Fibroblast of lung (primary cell): Measurements from ENCODE around the gene MCTP1. TPM values are rescaled to one million over a fixed set of nuclear protein-coding genes. Genes with fewer than 3 reads are reported as not detected.

Source experiments
- DNase-seq, 2 donors: peaks; one replicate each; pipeline versions ENCODE4 v3.0.0 to v3.0.0-alpha.2; 2010; ENCODE audit warnings: low read depth in 2 of 2
- H2AFZ ChIP-seq: 2 replicates; pipeline ENCODE4 v1.5.1; 2012; ENCODE audit warnings: low read length, control low read depth, inconsistent platforms
- H3K27ac ChIP-seq: 2 replicates; pipeline ENCODE4 v1.5.1; 2011; ENCODE audit warnings: low read length, control low read depth; ENCODE audit not compliant: insufficient read depth
- H3K27me3 ChIP-seq: 2 replicates; pipeline ENCODE4 v1.5.1; 2011; ENCODE audit warnings: mild to moderate bottlenecking, low read length; ENCODE audit not compliant: control insufficient read depth, insufficient read depth
- H3K36me3 ChIP-seq: 2 replicates; pipeline ENCODE4 v1.5.1; 2011; ENCODE audit warnings: low read length; ENCODE audit not compliant: control insufficient read depth, insufficient read depth
- H3K4me1 ChIP-seq: 2 replicates; pipeline ENCODE4 v1.5.1; 2011; ENCODE audit warnings: low read length; ENCODE audit not compliant: control insufficient read depth, insufficient read depth; ENCODE audit errors: extremely low read depth
- H3K4me2 ChIP-seq: 2 replicates; pipeline ENCODE4 v1.5.1; 2011; ENCODE audit warnings: low read length, control low read depth; ENCODE audit not compliant: insufficient read depth; ENCODE audit errors: extremely low read depth
- H3K4me3 ChIP-seq, 4 experiments: fragments of 200-600 bp in 1 of 4; sonication (generic) in 1 of 4; replicated peaks in 1 of 4; 2 replicates each; pipeline ENCODE4 v1.5.1; 2011 to 2016; ENCODE audit warnings: low read length in 4 of 4, low read depth in 3 of 4, mild to moderate bottlenecking in 3 of 4, control low read depth in 2 of 4, inconsistent platforms in 1 of 4, mixed read lengths in 1 of 4; ENCODE audit not compliant: insufficient read depth in 1 of 4; ENCODE audit errors: control extremely low read depth in 1 of 4
- H3K79me2 ChIP-seq: 2 replicates; pipeline ENCODE4 v1.5.1; 2012; ENCODE audit warnings: mild to moderate bottlenecking, low read length, inconsistent platforms; ENCODE audit not compliant: control insufficient read depth, insufficient read depth
- H3K9ac ChIP-seq: 2 replicates; pipeline ENCODE4 v1.5.1; 2011; ENCODE audit warnings: mild to moderate bottlenecking, low read length, control low read depth; ENCODE audit not compliant: insufficient read depth
- H3K9me3 ChIP-seq: 2 replicates; pipeline ENCODE4 v1.5.1; 2012; ENCODE audit warnings: low read depth, low read length; ENCODE audit not compliant: control insufficient read depth, insufficient read depth
- H4K20me1 ChIP-seq: 2 replicates; pipeline ENCODE4 v1.5.1; 2011; ENCODE audit warnings: low read length; ENCODE audit not compliant: control insufficient read depth, insufficient read depth; ENCODE audit errors: extremely low read depth
- EZH2 ChIP-seq: IDR thresholded peaks from 2 replicates; pipeline ENCODE4 v1.5.1; 2012; ENCODE audit warnings: low read length, control low read depth, mild to moderate bottlenecking; ENCODE audit errors: missing control alignments
- polyA plus RNA-seq, 2 donors: library from polyadenylated mRNA; depleted of rRNA in 1 of 2; stranded (reverse) in 1 of 2; unstranded in 1 of 2; fragments of >200 nt; gene quantifications; 2 replicates each; pipeline ENCODE4 v1.2.1, GENCODE V29; 2011 to 2012; ENCODE audit warnings: missing spikeins in 1 of 2
- total RNA-seq: library from RNA; depleted of rRNA; stranded (reverse); fragments of >200 nt; gene quantifications from 2 replicates; pipeline ENCODE4 v1.2.1, GENCODE V29; 2014
- TF ChIP-seq, protein P1 (sequence below), 2 donors: IDR thresholded peaks in 1 of 2; conservative IDR thresholded peaks in 1 of 2; 1 replicate in 1 of 2; 2 replicates in 1 of 2; pipeline ENCODE4 v1.5.1; 2011 to 2012; ENCODE audit warnings: low read length in 2 of 2, control low read depth in 1 of 2, inconsistent platforms in 1 of 2, low read depth in 1 of 2, mild to moderate bottlenecking in 1 of 2

The MCTP1 gene
- total and polyA plus RNA-seq, 2 donors (not counting 1 experiment from before 2014, with no cell fraction given): 0.78 to 7.9 TPM

- Histone ChIP-seq H3K79me2 (no peaks in the 10 kb centered on the region), H3K4me2 (no peak overlapping the region), H3K27me3 (no peaks in the 10 kb centered on the region), H2AFZ (no peak overlapping the region), H3K27ac (no peak overlapping the region), H3K9ac (no peak overlapping the region), H3K36me3 (no peaks in the 10 kb centered on the region), H3K9me3 (no peaks in the 10 kb centered on the region), H4K20me1 (no peaks in the 10 kb centered on the region), H3K4me3 (no peak overlapping the region), H3K4me1 (no peaks in the 10 kb centered on the region)
- TF ChIP-seq EZH2: no peak
- TF ChIP-seq, protein P1, sequence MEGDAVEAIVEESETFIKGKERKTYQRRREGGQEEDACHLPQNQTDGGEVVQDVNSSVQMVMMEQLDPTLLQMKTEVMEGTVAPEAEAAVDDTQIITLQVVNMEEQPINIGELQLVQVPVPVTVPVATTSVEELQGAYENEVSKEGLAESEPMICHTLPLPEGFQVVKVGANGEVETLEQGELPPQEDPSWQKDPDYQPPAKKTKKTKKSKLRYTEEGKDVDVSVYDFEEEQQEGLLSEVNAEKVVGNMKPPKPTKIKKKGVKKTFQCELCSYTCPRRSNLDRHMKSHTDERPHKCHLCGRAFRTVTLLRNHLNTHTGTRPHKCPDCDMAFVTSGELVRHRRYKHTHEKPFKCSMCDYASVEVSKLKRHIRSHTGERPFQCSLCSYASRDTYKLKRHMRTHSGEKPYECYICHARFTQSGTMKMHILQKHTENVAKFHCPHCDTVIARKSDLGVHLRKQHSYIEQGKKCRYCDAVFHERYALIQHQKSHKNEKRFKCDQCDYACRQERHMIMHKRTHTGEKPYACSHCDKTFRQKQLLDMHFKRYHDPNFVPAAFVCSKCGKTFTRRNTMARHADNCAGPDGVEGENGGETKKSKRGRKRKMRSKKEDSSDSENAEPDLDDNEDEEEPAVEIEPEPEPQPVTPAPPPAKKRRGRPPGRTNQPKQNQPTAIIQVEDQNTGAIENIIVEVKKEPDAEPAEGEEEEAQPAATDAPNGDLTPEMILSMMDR (conservative IDR thresholded peaks at IDR 0.05 in 1 of 2, IDR thresholded peaks at IDR 0.05 in 1 of 2; ENCODE audit: low read depth in 1 of 2, low read length in 2 of 2): no peak
- no peak for DNase-seq
These were observed 218.8 kb downstream of the MCTP1 start for GRCh38 chr5:95066048-95066447.

DNA sequence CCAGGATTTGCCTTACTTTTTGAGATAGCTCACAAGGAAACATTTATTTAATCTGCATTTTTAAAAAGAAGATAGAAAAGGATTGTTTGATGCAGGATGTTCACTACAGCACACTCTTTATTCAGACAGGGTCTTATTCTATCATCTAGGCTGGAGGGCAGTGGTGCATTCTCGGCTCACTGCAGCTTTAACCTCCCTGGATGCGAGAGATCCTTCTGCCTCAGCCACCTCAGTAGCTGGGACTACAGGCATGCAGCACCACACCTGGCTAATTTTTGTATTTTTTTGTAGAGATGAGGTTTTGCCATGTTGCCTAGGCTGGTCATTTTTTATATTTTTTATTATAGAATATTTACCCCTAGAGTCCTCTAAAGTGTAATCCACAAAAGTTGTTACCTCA, 221.4 kb downstream of the MCTP1 start:
- TF ChIP-seq EZH2: no peak
- TF ChIP-seq, protein P1 (conservative IDR thresholded peaks at IDR 0.05 in 1 of 2, IDR thresholded peaks at IDR 0.05 in 1 of 2; ENCODE audit: low read depth in 1 of 2, low read length in 2 of 2): no peak
- Histone ChIP-seq H3K9me3 (no peaks in the 10 kb centered on the region), H3K4me2 (no peak overlapping the region), H3K36me3 (no peaks in the 10 kb centered on the region), H3K27ac (no peak overlapping the region), H3K4me3 (no peak overlapping the region), H3K27me3 (no peaks in the 10 kb centered on the region), H3K9ac (no peak overlapping the region), H2AFZ (no peak overlapping the region), H4K20me1 (no peaks in the 10 kb centered on the region), H3K79me2 (no peaks in the 10 kb centered on the region), H3K4me1 (no peaks in the 10 kb centered on the region)
- no peak for DNase-seq

- H3K4me2 ChIP-seq: no peak overlapping the region
- no peaks in the 10 kb centered on the region for H4K20me1 ChIP-seq
- H3K9ac ChIP-seq: no peak overlapping the region
- H3K79me2 ChIP-seq: no peaks in the 10 kb centered on the region
- no peak overlapping the region for H2AFZ ChIP-seq
- H3K27ac ChIP-seq: no peak overlapping the region
- no peaks in the 10 kb centered on the region for H3K36me3 ChIP-seq
- no peak for DNase-seq
- no peak overlapping the region for H3K4me3 ChIP-seq
- H3K9me3 ChIP-seq: no peaks in the 10 kb centered on the region
- H3K4me1 ChIP-seq: no peaks in the 10 kb centered on the region
- H3K27me3 ChIP-seq: no peaks in the 10 kb centered on the region
- TF ChIP-seq, protein P1 (conservative IDR thresholded peaks at IDR 0.05 in 1 of 2, IDR thresholded peaks at IDR 0.05 in 1 of 2; ENCODE audit: low read depth in 1 of 2, low read length in 2 of 2): no peak
- TF ChIP-seq EZH2: no peak
These were observed 224.8 kb downstream of the MCTP1 start for GRCh38 chr5:95060098-95060497.
